Fibroblast of mammary gland (primary cell): Measurements from ENCODE around the gene ULK3.

Source experiments
- DNase-seq: peaks from one replicate; pipeline ENCODE4 v3.0.0-alpha.2; 2010; ENCODE audit warnings: low read depth
- H3K4me3 ChIP-seq: 2 replicates; pipeline ENCODE4 v1.5.1; 2011; ENCODE audit warnings: low read depth, mild to moderate bottlenecking, low read length, moderate library complexity; ENCODE audit not compliant: control insufficient read depth
- TF ChIP-seq, protein P1 (sequence below): conservative IDR thresholded peaks from 2 replicates; pipeline ENCODE4 v1.5.1; 2011; ENCODE audit warnings: low read depth, low read length, inconsistent platforms; ENCODE audit not compliant: control insufficient read depth, insufficient read depth

ULK3 gene

GRCh38 chr15:74831813-74832495, 11.0 kb downstream of the ULK3 start:
- no peak for DNase-seq
- TF ChIP-seq, protein P1, sequence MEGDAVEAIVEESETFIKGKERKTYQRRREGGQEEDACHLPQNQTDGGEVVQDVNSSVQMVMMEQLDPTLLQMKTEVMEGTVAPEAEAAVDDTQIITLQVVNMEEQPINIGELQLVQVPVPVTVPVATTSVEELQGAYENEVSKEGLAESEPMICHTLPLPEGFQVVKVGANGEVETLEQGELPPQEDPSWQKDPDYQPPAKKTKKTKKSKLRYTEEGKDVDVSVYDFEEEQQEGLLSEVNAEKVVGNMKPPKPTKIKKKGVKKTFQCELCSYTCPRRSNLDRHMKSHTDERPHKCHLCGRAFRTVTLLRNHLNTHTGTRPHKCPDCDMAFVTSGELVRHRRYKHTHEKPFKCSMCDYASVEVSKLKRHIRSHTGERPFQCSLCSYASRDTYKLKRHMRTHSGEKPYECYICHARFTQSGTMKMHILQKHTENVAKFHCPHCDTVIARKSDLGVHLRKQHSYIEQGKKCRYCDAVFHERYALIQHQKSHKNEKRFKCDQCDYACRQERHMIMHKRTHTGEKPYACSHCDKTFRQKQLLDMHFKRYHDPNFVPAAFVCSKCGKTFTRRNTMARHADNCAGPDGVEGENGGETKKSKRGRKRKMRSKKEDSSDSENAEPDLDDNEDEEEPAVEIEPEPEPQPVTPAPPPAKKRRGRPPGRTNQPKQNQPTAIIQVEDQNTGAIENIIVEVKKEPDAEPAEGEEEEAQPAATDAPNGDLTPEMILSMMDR = no peak
- H3K4me3 ChIP-seq = no peak overlapping the region

- no peak for DNase-seq
- H3K4me3 ChIP-seq = no peak overlapping the region
- TF ChIP-seq, protein P1 = no peak
Measured at GRCh38 chr15:74830868-74831267, 12.1 kb downstream of the ULK3 start.

GRCh38 chr15:74829991-74830390, 13.0 kb downstream of the ULK3 start:
- DNase-seq = no peak
- TF ChIP-seq, protein P1 = no peak
- H3K4me3 ChIP-seq = no peak overlapping the region

- TF ChIP-seq, protein P1 = no peak
- no peak overlapping the region for H3K4me3 ChIP-seq
- DNase-seq = peak; percentile 29
Measured at GRCh38 chr15:74829486-74829885, 13.5 kb downstream of the ULK3 start.

GRCh38 chr15:74828835-74829234, 14.1 kb downstream of the ULK3 start:
- no peak overlapping the region for H3K4me3 ChIP-seq
- TF ChIP-seq, protein P1 = no peak
- no peak for DNase-seq

DNA sequence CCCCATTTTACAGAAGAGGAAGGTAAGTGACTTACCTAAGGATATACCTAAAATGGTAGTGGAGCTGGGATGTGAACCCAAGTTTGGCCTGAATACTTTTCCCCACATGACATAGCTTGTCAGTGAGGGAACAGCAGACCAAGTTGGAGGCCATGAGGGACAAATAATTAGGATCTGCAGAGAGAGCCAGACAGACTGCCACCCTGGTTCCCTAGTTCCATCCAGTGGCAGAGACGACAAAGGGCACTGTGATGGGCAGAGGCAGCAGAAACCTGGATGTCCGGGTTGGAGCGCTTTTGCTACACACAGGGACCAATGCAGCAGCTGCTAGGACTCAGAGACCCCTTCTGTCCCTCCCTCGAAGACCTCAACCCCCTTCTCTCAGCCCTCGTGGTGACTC, 15.3 kb downstream of the ULK3 start:
- TF ChIP-seq, protein P1 = no peak
- DNase-seq = no peak
- H3K4me3 ChIP-seq = no peak overlapping the region

DNA sequence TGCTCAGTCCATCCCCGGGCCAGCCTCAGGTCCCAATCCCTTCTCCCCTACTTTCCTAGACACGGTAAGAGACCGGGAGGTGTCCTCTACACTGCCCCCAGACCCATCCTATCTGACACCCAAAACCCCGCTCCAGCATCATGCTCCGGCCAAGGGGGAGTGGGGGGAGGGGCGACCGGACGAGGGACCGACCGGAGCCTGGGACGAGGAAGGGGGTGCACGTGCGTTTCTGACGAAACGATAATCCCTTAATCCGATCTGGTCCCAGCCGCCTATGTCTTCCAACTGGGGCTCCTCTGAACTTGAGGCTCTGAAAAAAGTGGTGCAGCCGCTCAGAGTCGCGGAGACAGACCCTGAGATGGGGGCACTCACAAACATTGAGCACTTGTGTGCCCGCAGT, 16.0 kb downstream of the ULK3 start:
- no peak overlapping the region for H3K4me3 ChIP-seq
- TF ChIP-seq, protein P1 = no peak
- no peak for DNase-seq
